ENCODE results near the gene PLD5. TPM values are rescaled to one million over a fixed set of nuclear protein-coding genes. Genes with fewer than 3 reads are reported as not detected.
"Not testable (repeated sequence)": the region's sequence is repeated elsewhere in the genome, so short reads cannot be mapped to it uniquely, and the experiment has no call there.

Gene PLD5
- total RNA-seq, 1 donor from 2014 or later, result 0.27 TPM

DNA sequence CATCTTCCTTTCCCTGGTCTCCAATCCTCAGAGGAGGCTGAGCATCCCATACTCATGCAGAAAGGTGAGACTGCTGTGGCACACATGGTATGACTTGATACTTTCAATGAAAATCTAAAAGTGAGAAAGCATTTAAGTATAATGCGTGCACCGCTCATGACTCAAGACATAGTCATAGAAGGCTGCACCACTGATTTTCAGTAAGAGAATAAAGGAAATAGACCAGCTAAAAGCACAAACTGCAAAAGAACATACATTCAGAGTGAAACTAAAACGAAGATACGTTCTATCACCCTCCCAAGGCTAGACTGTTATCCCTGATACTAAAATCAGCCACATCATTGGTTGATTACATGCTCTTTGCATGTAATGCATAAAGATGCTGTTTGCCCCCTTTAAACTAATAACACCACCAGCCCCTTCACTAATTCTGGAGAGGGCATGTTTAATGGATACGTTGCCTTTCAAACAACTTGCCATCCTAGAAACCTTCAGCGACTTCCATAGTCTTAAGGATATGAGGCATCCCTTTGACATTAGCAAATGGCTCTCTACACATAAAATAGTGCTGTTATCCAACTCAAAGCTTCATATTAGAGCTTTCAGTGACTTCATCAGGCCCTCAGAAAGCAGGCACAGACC, 2.1 kb downstream of the PLD5 start:
- ATAC-seq, result no peak
- DNase-seq (ENCODE audit: low spot score), result no peak
- intact Hi-C loops (cut with DNase I), result no loop called here

DNA sequence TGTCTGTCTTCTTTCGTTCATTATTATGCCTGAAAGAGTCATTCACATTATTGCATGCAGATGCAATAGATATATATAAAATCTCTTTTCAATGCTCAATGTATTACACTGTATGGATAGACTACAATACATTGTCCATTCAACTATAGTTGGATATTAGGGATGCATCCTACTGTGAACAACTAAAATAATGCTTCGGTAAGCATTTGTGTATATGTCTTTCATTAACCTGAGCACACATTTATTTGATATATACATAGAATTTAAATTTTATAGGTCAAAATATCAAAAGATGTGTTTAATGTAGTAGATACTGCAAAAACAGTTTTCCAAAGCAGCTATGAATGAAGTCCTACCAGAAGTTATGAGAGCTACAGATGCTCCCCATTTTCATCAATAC, 8.9 kb downstream of the PLD5 start:
- intact Hi-C loops (cut with DNase I), result no loop called here
- DNase-seq (ENCODE audit: low spot score) (no peak), ATAC-seq (no peak)

DNA sequence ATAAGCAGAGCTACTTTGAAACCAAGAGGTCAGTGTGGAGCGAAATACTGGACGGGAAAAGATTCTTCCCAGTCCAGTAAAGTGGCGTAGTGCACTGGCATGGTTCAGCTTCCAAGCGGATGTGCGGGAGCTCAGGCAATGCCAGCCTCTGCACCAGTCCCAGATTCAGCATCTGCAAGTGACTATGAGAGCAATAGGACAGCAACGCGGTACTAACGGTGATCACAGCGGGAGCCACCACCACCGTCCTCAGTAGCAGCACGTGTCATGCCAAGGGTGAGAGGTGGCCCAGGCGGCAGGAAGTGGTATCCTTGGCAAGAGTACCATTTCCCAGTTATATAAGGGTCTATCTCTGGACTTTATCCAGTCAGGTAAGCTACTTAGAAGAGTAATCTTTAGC, 17.8 kb downstream of the PLD5 start:
- intact Hi-C loops (cut with DNase I), result no loop called here

GRCh38 chr1:242489545-242489944, 35.0 kb downstream of the PLD5 start:
- intact Hi-C loops (cut with DNase I), result no loop called here
- no peak for ATAC-seq
- DNase-seq (ENCODE audit: low spot score), result no peak

More for the DNA sequence above, 17.8 kb downstream of the PLD5 start:
- no peak for ATAC-seq
- no peak for DNase-seq (ENCODE audit: low spot score)

DNA sequence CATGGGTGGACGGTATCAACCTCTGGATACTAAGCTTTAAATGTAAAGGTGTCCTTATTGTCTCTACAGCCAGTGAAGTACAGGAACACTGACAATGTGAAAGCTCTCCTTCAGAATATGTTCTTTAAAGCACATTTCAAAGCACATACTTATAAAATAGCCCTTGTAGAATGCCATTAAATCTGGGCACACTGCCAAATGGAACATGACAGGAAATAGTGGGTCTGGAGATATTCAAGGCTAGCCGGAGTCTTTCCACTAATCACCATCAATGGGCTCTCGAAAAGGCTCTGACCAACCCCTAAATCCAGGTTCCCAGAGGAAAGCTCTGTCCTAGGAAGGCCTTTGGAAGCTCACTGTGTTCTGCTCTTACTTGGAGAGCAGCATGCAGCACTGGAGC, 46.6 kb downstream of the PLD5 start:
- DNase-seq (ENCODE audit: low spot score), result no peak
- intact Hi-C loops (cut with DNase I), result no loop called here
- no peak for ATAC-seq

DNA sequence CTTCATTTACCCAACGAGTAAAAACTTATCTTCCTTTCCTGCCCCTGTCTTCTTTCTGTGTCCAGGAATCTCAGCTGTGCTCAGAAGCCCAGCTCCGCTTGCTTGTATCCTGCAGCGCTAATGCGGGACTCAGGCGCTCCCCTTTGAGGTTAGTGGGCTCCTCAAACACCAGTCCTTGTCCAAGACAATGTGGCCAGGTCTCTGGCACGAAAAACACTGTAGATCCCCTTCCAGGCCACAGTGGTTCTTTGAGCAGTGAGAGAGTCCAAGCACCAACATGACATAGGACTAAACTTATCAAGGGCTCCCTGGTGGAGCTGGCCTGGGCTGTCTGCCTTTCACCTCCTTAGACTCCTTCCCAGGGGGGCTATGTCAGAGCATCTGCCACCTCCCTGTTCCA, 53.7 kb downstream of the PLD5 start:
- DNase-seq (ENCODE audit: low spot score), result no peak
- no peak for ATAC-seq
- intact Hi-C loops (cut with DNase I), result no loop called here

GRCh38 chr1:242468784-242469183, 55.7 kb downstream of the PLD5 start:
- intact Hi-C loops (cut with DNase I), result loop anchor here (10.0 kb wide), 1 partner anchor 856 kb away; no protein-coding TSS in a partner anchor
- ATAC-seq, result no peak

GRCh38 chr1:242467556-242468145, 56.8 kb downstream of the PLD5 start:
- ATAC-seq (peak; percentile 94), DNase-seq (ENCODE audit: low spot score) (peak; percentile 62)
- intact Hi-C loops (cut with DNase I), result loop anchor here (10.0 kb wide), 1 partner anchor 857 kb away; no protein-coding TSS in a partner anchor

More at GRCh38 chr1:242468784-242469183, 55.7 kb downstream of the PLD5 start:
- no peak for DNase-seq (ENCODE audit: low spot score)

- DNase-seq (ENCODE audit: low spot score) (no peak), ATAC-seq (no peak)
- intact Hi-C loops (cut with DNase I), result loop anchor here (10.0 kb wide), 1 partner anchor 862 kb away; no protein-coding TSS in a partner anchor
Measured at GRCh38 chr1:242462867-242463266, 61.6 kb downstream of the PLD5 start.

GRCh38 chr1:242459740-242460139, 64.8 kb downstream of the PLD5 start:
- not testable (repeated sequence) for DNase-seq (ENCODE audit: low spot score); ATAC-seq
- intact Hi-C loops (cut with DNase I), result loop anchor here (10.0 kb wide), 1 partner anchor 865 kb away; no protein-coding TSS in a partner anchor

DNA sequence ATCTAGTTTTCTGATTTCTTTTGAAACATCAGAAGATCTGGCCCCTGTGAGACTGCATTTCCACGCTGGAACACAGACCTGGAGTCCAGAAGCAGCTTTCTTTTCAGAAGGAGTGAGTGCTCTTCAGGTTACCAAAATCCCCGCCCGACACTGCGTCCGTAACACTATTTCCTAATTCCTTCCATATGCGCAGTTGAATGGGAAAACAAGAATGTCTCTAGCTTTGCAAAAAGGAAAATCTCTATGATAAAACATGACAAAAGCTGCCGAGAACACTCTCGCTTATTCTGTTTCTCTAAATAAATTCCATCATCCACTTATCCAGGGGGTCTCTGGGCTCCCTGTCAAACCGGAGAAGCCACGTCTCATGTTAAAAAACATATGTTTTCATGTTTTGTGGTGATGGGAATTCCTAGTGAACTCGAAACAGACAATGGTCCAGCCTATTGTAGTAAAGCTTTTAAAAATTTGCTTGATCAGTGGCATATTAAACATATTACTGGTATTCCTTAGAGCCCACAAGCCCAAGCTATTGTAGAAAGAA, 67.7 kb downstream of the PLD5 start:
- DNase-seq (ENCODE audit: low spot score) (no peak), ATAC-seq (no peak)
- intact Hi-C loops (cut with DNase I), result no loop called here

DNA sequence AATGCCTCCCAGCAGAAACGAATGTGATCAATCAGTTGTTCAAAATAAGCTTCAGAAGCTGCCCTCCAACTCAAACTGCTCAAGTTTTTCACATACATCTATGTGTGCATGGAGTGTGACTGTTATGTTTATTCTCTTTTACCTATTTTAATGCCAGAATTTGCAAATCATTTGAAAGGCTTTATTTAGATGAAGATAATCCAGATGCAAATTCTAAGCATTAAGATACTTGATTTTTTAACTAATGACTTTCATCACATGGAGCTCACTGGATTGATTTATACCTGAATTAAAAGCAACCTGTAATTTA, 69.5 kb downstream of the PLD5 start:
- intact Hi-C loops (cut with DNase I), result no loop called here
- ATAC-seq (no peak), DNase-seq (ENCODE audit: low spot score) (no peak)

DNA sequence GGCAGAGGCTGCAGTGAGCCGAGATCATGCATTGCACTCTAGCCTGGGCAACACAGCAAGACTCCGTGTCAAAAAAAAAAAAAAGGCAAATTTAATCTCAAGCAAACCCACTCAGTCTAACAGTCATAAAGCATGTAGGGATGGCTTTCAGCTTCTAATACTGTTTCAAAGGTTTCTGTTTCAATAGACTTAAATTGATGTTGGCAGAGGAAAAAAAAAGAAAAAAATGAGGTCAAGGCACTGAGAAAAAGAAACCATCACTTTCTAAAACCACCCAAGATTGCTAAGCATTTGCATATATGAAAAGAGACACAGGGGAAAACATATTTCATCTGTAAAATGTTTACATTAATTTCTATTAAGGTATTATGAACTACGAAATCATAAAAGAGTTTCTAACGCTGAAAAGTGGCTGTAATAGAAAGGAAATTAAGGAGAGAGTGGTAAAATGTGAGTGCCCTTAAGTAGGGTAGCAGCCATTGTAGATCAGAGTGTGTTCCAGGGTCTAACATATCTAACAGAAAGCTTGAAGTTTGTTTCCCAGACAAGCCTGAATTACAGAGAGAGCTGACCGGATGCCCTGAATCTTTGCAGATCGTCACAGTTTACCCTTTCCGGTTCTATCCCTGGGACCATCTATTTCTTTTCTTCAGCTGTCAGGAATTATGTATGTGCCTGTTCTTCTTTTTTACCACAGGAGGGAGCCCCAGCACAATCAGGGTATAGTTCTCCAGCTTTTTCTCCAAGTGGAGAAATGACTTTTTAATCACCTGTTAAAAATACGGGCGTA, 70.0 kb downstream of the PLD5 start:
- intact Hi-C loops (cut with DNase I), result no loop called here
- ATAC-seq (peak; percentile 45), DNase-seq (ENCODE audit: low spot score) (no peak)

DNA sequence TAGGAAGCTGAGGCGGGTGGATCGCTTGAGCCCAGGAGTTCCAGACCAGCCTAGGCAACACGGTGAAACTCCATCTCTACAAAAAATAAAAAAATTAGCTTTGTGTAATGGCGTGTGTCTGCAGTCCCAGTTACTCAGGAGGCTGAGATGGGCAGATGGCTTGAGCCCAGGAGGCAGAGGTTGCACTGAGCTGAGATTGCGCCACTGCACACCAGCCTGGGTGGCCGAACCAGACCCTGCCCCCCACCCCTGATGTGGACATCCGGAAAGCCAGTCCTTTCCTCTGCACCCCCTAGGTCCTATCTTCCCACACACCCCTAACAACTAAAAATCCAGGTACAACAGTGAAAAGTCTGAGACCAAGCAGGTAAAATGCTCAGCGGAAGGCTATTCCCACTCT, 71.9 kb downstream of the PLD5 start:
- ATAC-seq, result no peak
- intact Hi-C loops (cut with DNase I), result no loop called here
- no peak for DNase-seq (ENCODE audit: low spot score)

- no peak for ATAC-seq
- intact Hi-C loops (cut with DNase I), result no loop called here
Measured at GRCh38 chr1:242449661-242450060, 74.8 kb downstream of the PLD5 start.

DNA sequence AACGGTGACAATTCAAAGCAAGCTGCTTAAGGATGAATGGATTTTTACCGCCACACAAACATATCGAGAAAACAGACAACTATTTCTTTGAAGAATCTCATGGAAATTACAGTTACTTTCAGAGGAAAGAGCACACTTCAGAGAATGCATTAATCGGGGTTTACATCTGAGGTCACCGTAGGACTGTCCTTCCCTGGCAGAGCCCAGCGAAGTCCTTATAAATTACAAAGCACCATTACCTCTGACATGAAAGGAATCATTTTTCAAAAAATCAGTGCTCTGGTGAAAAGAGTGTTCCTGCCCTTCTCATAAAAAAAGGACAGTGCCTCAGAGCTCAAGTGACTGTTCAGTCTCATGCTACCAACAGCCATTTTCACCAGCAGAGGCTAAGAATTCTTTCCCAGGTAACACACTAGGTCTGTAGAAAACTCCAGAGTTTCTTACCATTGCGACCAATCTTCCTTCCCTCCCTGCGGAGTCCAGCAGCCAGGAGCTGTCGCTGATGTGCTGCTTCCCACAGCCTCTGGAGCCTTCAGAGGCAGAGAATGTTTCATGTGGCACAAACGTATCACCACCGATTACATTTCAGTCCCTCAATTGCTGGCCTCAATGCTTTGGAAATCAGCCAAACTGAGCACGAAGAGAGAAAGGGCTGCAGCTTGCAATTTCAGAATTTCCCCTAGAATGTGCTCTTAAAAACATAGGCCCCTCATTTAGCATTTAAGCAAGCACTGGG, 75.4 kb downstream of the PLD5 start:
- no peak for DNase-seq (ENCODE audit: low spot score)
- intact Hi-C loops (cut with DNase I), result no loop called here
- no peak for ATAC-seq

More at GRCh38 chr1:242449661-242450060, 74.8 kb downstream of the PLD5 start:
- no peak for DNase-seq (ENCODE audit: low spot score)

GRCh38 chr1:242447689-242448088, 76.8 kb downstream of the PLD5 start:
- no peak for ATAC-seq
- DNase-seq (ENCODE audit: low spot score), result no peak
- intact Hi-C loops (cut with DNase I), result no loop called here

GRCh38 chr1:242440757-242441156, 83.7 kb downstream of the PLD5 start:
- ATAC-seq, result no peak
- intact Hi-C loops (cut with DNase I), result no loop called here

DNA sequence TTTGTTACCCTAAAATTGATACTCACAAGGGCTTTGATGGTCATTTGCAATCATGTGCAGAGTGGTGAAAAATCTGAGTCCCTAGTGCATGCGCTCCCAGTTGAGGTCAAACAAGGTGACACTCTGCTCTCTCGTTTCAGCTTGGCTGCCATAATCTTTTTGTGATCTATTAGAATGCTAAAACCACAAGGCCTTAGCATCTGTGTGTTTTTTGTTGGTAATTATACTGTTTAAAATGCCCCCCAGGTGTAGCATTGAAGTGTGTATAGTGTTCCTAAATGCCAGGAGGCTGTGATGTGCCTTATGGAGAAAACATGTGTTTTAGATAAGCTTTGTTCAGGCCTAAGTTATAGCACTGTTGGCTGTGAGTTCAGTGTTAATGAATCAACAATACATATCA, 89.3 kb downstream of the PLD5 start:
- DNase-seq (ENCODE audit: low spot score) (no peak), ATAC-seq (no peak)
- intact Hi-C loops (cut with DNase I), result no loop called here

More at GRCh38 chr1:242440757-242441156, 83.7 kb downstream of the PLD5 start:
- DNase-seq (ENCODE audit: low spot score), result no peak
